Colonic mucosa (tissue), 4 donors: ENCODE results near the gene ZBTB9. TPM values are rescaled to one million over a fixed set of nuclear protein-coding genes. Genes with fewer than 3 reads are reported as not detected.

Experiments
- DNase-seq: peaks from one replicate; pipeline ENCODE4 v3.0.0-alpha.2; 2020
- H3K27ac ChIP-seq: fragments of 200-600 bp; one replicate; pipeline ENCODE4 v1.8.0; 2021
- H3K27me3 ChIP-seq: fragments of 200-600 bp; one replicate; pipeline ENCODE4 v1.8.0; 2021
- H3K36me3 ChIP-seq: fragments of 200-600 bp; one replicate; pipeline ENCODE4 v1.8.0; 2021
- H3K4me1 ChIP-seq: fragments of 200-600 bp; one replicate; pipeline ENCODE4 v1.8.0; 2021; ENCODE audit warnings: mild to moderate bottlenecking
- H3K4me3 ChIP-seq: fragments of 200-600 bp; one replicate; pipeline ENCODE4 v1.8.0; 2021
- H3K9ac ChIP-seq, 2 donors: one replicate each; pipeline ENCODE4 v1.7.0; 2013; ENCODE audit warnings: control low read depth in 2 of 2, low read depth in 2 of 2, low read length in 2 of 2
- H3K9me3 ChIP-seq: fragments of 200-600 bp; one replicate; pipeline ENCODE4 v1.8.0; 2021
- CTCF ChIP-seq: fragments of 200-600 bp; IDR thresholded peaks from one replicate; pipeline ENCODE4 v1.8.0; 2022; ENCODE audit warnings: antibody characterized with exemption, mild to moderate bottlenecking
- intact Hi-C: fragments of 100-400 bp; cut with DNase I; formaldehyde crosslinking; loops from one replicate; pipeline ENCODE4 v1.14.1; 2022
- total RNA-seq, 2 donors: library from RNA; stranded (reverse); fragmentation: NEBNext Ultra II Directional in 1 of 2; extraction: Animal tissue kit (Norgen Biotek cat#: 25700) in 1 of 2; gene quantifications; one replicate each; pipeline ENCODE4 v1.2.1, GENCODE V29; 2021
- donor health status: healthy.
- donor health status: DM: no; HTN: no; CAD: no.
- donor health status: DM: no; HTN: no; CAD: no.

Gene ZBTB9
- total RNA-seq, 2 donors from 2014 or later: 4.8 to 8.1 TPM

GRCh38 chr6:33420491-33421343, 33.7 kb upstream of the ZBTB9 start:
- Histone ChIP-seq H3K4me3 (no peak overlapping the region), H3K36me3 (no peaks in the 10 kb centered on the region), H3K9me3 (no peaks in the 10 kb centered on the region), H3K27ac (no peak overlapping the region), H3K27me3 (no peaks in the 10 kb centered on the region), H3K9ac (peak overlapping the region in 1 of 2 donors; percentile 13), H3K4me1 (peaks cover 7% of the 10 kb centered on the region)
- no peak for DNase-seq
- intact Hi-C loops: no loop called here
- no peak for TF ChIP-seq CTCF

GRCh38 chr6:33421344-33421643, 33.1 kb upstream of the ZBTB9 start:
- intact Hi-C loops: no loop called here
- Histone ChIP-seq H3K4me1 (peaks cover 4% of the 10 kb centered on the region), H3K36me3 (no peaks in the 10 kb centered on the region), H3K9ac (no peak overlapping the region), H3K27ac (no peak overlapping the region), H3K4me3 (no peak overlapping the region), H3K27me3 (no peaks in the 10 kb centered on the region), H3K9me3 (no peaks in the 10 kb centered on the region)
- no peak for DNase-seq
- TF ChIP-seq CTCF: no peak

- Histone ChIP-seq H3K27ac (no peak overlapping the region), H3K9ac (no peak overlapping the region), H3K4me3 (no peak overlapping the region), H3K36me3 (no peaks in the 10 kb centered on the region), H3K27me3 (no peaks in the 10 kb centered on the region), H3K9me3 (no peaks in the 10 kb centered on the region), H3K4me1 (peaks cover 7% of the 10 kb centered on the region)
- intact Hi-C loops: no loop called here
- DNase-seq: no peak
- no peak for TF ChIP-seq CTCF
These were observed 30.6 kb upstream of the ZBTB9 start for GRCh38 chr6:33423777-33424176.

- H3K9ac ChIP-seq: peak overlapping the region; percentile 84 to 85
- TF ChIP-seq CTCF: no peak
- no peaks in the 10 kb centered on the region for H3K27me3 ChIP-seq
- no peaks in the 10 kb centered on the region for H3K36me3 ChIP-seq
- intact Hi-C loops: no loop called here
- H3K9me3 ChIP-seq: no peaks in the 10 kb centered on the region
- no peak for DNase-seq
- peaks cover 7% of the 10 kb centered on the region for H3K4me1 ChIP-seq
- H3K4me3 ChIP-seq: peak overlapping the region; percentile 47
- peak overlapping the region; percentile 80 for H3K27ac ChIP-seq
These were observed 29.3 kb upstream of the ZBTB9 start for GRCh38 chr6:33424855-33425667.

- intact Hi-C loops: no loop called here
- Histone ChIP-seq H3K4me1 (peaks cover 7% of the 10 kb centered on the region), H3K4me3 (peak overlapping the region; percentile 47), H3K9me3 (no peaks in the 10 kb centered on the region), H3K9ac (peak overlapping the region; percentile 84 to 85), H3K27ac (peak overlapping the region; percentile 80), H3K27me3 (no peaks in the 10 kb centered on the region), H3K36me3 (no peaks in the 10 kb centered on the region)
- DNase-seq: peak; percentile 90
- peak; percentile 41 for TF ChIP-seq CTCF
These were observed 28.5 kb upstream of the ZBTB9 start for GRCh38 chr6:33425668-33426577.
